GM21367 (cell line): ENCODE results near the gene TSC22D1.

ENCODE experiments used
- ATAC-seq: cut with Tn5 transposase; IDR thresholded peaks from one replicate; pipeline ENCODE4 v1.9.1; 2021; ENCODE audit not compliant: unreplicated experiment

Gene TSC22D1

DNA sequence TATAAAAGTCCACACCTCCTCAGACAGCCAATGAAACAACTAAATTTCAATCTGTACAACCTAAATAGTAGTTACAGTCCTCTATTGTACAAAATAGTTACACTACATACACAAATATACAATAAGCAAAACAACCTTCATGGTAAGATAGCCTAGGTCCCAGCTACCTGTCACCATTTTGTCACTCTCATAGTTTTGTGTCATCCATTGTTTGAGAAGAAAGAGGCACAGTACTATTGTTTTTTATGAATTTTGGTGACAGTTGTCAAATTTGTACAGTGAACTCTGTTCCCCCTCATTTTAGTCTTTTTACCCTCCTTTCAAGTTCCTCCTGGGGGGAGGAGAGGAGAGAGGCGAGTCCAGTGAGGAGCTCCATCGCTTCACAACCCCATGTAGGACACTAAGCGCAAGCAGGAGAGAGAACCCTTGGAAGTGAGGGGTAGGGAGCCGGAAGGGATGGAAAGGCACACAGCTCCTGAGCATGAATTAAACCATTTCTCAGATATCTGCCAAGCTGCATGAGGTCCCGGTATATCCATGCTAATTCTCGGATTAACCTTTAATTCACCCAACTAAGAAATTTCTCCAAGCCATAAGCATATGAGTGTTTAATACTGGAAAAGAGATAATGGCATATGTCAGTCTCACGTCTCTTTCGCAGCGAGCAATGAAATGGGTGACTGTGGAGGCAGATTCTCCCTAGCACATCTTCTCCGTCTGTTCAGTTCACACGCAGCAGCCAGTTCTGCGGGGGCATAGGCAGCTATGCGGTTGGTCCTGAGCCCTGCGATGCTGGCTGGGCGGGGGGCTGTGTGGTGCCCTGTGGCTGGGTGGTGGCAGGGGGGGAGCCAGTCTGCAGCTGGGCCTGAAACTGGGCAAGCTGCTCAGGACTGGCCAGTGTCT, 142.0 kb downstream of the TSC22D1 start:
- ATAC-seq, result no peak

DNA sequence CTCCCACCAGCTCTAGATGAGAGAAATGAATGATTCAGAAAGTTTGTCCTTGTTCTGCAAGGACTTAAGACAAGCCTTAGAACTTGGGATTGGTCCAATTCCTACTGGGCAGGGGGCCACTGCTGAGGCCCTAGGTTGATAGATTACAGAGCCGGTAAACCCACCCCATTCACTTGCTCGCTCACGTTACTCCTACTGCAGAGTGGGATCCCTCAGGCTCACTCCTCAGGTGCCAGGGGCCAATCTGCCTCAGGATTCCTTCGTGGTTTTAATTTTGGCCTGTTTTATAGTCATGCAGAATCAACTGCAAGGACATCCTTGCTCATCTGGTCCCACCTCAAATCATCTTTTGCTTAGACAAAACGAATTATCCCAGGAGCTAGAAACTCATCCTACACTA, 143.5 kb downstream of the TSC22D1 start:
- no peak for ATAC-seq

- no peak for ATAC-seq
Measured at GRCh38 chr13:44431150-44431549, 145.0 kb downstream of the TSC22D1 start.

GRCh38 chr13:44429311-44429710, 146.8 kb downstream of the TSC22D1 start:
- ATAC-seq, result no peak

GRCh38 chr13:44426461-44426860, 149.7 kb downstream of the TSC22D1 start:
- no peak for ATAC-seq

DNA sequence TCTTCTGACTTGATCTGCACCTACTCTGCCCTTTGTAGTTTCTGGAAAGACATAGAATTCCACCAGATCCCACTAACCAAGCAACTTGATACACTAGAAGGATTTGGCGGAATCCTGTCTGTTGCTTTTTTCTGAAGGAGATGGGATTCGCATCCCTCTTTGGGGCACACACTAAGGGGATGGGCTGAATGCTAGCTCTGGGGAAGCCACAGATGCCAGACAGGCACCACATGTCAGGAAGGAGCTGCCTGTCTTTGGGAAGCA, 150.4 kb downstream of the TSC22D1 start:
- no peak for ATAC-seq

- no peak for ATAC-seq
Measured at GRCh38 chr13:44425041-44425814, 150.9 kb downstream of the TSC22D1 start.

DNA sequence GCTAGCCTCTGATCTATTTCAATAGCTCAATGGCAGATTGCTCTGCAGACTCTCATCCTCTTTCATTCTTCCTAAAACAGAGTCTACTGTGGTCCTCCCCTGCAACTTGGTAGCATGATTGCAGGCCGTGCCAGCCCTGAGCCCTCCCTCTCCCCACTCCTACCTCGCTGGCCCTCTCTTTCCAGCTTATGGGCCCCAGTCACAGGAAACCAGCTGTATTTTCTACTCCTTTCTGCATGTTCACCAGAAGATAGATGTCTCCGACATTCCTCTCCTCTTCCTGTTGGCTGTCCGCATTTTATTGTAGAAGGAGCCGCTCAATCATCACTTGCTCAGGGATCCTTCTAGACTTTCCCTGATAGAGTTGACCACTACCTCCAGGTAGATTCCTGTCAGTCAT, 152.3 kb downstream of the TSC22D1 start:
- no peak for ATAC-seq

DNA sequence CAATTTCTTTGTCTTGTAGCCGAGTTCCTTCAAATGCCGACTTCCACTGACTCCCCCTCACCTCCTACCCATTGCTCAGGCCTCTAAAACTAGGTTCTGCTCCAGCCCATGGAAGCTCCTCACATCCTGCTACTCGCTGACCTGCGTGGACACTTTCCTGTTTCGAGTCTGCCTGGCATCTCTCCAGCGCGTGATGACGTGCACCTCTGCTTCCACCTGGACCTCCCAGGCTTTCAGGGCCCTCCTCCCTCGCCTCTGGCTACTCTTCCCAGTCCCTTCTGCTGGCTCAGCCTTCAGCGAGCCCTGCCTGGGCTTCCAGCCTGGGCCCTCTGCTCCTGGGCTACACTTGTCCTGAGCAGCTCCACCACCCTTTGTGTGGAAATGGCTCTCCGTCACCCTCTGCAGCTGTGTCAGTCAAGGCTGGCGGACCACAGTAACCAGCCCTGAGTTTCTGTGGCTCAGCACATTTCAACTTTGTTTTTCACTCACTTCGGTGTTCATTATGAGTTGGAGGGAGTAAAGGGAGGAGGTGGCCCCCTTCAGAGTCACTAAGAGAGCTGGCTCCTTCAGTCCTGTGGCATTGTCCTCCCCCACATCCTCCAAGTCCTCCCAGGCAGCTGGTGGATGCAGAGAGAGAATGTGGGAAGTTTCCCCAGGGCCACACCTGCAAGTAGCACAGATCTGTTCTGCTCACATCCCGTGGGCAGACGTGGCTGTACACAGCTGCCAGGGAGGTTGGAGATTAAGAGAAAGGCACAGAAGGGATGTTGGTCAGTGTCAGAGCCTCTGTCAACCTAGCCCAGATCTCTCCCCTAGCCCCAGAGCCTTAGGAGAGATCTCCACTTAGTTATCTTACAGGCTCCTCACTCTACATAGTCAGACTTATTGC, 153.1 kb downstream of the TSC22D1 start:
- ATAC-seq, result no peak

- ATAC-seq, result no peak
Measured at GRCh38 chr13:44421853-44422525, 154.1 kb downstream of the TSC22D1 start.

DNA sequence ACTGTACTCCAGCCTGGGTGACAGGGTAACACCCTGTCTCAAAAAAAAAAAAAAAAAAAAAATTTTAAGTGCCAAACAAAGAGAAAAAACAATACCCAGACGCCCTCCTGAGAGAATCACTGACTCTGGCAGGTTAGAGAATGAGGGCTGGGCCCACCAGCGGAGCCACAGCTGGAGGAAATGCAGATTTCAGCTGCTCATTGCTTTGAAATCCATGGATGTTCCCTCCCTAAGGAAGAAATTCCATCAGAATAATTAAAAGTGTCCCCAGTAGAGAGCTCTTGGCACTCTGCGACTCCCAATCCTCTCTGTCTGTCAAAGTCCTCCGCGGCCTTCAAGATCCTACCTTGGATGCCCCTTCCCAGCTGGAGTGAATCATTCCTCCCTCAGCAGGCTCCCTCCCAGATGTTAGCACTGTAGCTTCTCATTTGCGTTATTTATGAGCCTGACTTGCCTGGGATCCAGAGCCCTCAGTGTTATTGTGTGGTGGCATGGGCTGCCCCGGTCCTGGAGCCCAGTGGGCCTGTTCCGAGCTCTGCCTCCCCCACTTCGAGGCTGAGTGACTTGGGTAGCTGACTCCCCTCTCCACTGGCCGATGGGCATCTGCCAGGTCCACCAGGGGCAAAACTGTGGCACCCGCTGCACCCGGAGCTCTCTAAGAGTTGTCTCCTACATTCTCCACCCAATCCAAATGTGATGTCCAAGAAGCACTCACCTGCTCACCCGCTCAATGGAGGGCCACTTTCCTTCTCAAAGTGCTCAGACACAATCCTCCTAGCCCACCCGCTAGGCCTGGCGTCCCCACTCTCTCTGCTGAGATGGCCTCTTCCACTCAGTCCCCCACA, 155.5 kb downstream of the TSC22D1 start:
- ATAC-seq, result no peak

DNA sequence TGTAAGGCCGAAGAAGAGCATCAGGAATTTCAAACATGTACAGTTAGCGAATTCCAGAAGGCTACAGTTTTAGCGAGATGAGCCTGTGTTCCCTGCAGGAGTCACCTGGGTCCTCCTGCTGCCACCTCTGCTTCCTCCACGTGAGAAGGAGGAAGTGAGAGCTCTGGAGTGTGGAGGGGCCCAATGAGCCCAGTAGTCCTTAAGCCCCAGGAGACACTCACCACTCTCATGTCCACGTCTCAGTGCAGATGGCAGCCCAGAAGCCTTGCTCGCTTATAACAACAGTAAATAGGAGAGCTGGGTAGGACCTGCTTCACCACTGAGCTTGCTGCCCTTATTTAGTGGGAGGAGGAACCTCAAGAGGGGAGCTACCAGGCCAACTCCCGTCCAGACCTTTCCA, 158.3 kb downstream of the TSC22D1 start:
- ATAC-seq, result no peak

DNA sequence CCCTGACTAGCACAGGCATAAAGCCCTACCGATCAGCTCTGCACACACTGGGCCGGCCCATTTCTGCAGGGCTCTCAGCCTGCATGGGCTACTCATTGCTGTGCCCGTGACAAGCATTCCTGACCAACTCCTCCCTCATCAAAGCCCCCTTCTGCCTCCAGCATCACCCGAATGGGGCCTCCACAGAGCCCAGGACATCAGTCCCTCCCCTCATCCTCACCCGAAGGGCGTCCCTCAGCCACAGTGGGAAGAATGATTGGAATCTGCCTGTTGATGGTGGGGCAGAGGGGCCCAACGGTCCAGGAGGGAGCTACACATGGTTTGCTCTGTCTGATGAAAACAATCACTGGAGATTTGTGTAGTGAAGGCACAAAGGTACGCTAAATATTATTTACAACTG, 158.7 kb downstream of the TSC22D1 start:
- no peak for ATAC-seq

- no peak for ATAC-seq
Measured at GRCh38 chr13:44416744-44417143, 159.4 kb downstream of the TSC22D1 start.

- no peak for ATAC-seq
Measured at GRCh38 chr13:44416301-44416700, 159.8 kb downstream of the TSC22D1 start.

DNA sequence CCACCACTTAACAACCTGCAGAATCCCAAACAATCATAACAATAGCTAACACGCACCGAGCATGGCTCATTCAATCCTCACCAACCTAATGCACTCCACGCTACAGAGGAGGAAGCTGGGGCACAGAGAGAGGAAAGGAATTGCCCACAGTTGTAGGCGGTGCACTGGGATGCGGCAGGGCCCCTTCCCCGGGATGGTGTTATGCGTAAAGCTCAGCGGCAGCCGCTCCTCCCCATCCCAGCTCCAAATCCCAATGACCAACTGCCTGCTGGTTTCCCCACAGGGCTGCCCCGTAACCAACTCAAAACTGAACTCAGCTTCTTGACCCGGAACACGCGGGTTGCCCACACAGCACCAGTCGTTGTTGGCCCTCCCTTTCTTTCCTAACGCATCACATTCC, 160.3 kb downstream of the TSC22D1 start:
- no peak for ATAC-seq

- ATAC-seq, result no peak
Measured at GRCh38 chr13:44414716-44415115, 161.4 kb downstream of the TSC22D1 start.

DNA sequence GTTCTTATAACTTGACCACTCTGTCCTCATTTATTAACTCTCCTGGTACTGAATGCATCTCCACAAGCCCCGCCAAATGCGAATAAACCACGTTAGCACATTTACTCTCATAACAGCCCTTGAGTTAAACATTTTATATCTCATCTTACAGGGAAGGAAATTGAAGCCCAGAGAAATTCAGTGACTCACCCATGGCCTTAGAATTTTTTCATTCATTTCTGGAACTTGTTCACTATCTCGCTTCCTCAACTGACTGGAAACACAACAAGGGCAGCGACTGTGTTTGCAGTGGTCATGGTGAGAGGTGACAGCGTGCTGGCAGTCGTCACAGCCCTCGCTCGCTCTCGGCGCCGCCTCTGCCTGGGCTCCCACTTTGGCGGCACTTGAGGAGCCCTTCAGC, 163.0 kb downstream of the TSC22D1 start:
- no peak for ATAC-seq

DNA sequence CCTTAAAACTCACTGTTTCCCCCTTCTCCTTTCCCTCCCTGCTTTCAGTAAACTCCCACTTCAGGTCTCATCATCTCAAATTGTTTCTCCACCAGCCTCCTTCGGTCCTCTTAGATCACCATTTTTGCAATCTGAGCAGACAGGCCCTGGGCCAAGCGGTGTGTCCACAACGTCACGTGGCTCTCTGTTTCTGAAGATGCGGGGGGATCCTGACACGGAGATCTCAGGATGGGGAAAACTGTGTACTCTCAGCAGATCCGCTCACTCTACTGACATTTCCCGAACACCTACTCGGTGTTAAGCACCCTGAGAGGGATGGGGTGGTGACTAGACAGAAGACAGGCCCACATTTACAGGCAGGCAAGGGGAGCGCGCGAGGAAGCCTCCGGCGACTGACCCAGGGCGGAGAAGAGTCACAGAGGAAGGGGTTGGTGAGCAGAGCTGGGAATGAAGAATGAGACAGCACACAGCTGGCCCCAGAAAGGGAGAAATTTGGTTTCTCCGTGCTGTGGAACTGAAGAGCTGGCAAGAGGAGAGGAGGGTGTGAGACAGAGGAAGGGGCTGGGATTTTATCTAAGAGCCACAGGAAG, 163.7 kb downstream of the TSC22D1 start:
- no peak for ATAC-seq

DNA sequence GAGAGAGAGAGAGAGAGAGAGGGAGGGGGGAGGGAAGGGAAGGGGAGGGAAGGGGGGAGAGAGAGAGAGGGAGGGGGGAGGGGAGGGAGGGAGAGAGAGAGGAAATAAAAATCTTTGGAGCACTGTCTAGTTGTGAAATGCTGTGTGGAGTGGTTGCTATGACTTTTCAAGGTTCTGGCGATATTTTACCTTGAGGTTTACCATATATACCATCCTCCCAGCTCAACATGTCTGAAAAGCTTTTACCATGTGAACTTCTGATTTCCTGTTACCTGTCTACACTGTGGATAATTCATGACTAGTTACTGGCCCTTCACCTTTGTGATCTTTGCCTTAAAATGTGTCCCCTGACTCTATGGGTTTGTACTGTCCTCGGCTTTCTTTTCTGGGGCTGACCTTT, 164.3 kb downstream of the TSC22D1 start:
- ATAC-seq, result no peak
